Measurements from ENCODE around the gene HLA-DOB. TPM values are rescaled to one million over a fixed set of nuclear protein-coding genes. Genes with fewer than 3 reads are reported as not detected.

The HLA-DOB gene
- total and polyA plus RNA-seq, 2 of the 13 experiments (the other 11 are each of a cell fraction or from before 2014, with no cell fraction given), result not detected

DNA sequence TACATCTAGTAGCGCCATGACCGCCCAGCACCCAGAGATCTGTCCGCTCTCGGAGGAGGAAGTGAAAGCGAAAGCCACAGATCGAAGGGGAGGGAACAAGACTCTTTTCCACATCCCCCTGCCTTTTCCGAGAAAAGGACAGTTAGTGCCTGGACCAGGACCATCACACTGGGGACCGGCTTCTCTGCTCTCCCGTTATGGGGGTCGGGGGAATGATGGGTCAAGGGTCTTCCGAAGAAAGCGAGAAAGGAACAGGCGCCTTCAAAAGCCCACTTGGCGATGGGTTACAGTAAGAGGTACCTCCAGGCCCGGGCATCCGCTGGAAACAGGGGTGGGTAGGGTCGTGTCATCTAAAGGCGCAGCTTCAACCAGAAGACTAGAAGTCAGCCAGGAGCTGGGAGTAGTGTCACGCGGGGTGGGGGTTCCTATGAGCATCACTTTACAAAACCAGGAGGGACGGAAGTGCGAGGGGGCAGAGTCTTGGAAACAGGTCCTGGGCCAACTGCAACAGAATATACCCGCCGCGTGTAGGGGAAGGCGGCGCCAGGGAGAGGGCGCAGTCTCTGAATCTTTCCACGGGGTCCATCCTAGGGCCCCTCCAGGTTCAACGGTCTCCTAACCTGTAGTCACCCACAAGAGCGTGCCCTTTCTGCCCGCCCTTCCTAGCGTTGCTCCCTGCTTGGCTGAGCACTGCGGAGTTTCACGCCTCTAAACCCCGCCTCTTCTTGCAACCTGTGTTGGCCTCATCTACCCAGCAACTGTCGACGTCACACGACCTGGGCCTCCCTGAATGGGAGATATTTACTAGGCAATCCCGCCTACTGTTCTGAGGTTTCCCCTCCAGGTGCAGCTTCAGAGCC, 27.4 kb upstream of the HLA-DOB start, which contains the start of gene PSMB8:
Gene PSMB8, minus strand, starts transcription at position 69 of the 860 bp plus-strand sequence. Its CDS starts 51 bp downstream, at position 18.
- Histone ChIP-seq H2AFZ (ENCODE audit: low read length) (peak within 1 kb of the TSS; percentile 64), H3K27me3 (ENCODE audit: control insufficient read depth in 1 of 2, insufficient read depth in 2 of 2, low read length in 2 of 2) (no peaks in the 10 kb centered on the region; a peak in 1 of 5 replicates), H3K9ac (ENCODE audit: insufficient read depth, low read depth, low read length) (peak within 1 kb of the TSS; percentile 67), H3K4me1 (ENCODE audit: insufficient read depth, low read length) (peaks cover 16% of the 10 kb centered on the region), H3K9me3 (ENCODE audit: low read length) (no peaks in the 10 kb centered on the region), H3K36me3 (replicated peaks in 1 of 2; ENCODE audit: control insufficient read depth in 1 of 2, insufficient read depth in 2 of 2, low read length in 2 of 2) (peaks cover 0 to 1% of the 10 kb centered on the region in 2 experiments; a peak in 2 of 5 replicates), H3K27ac (ENCODE audit: extremely low read length, insufficient read depth, low read length) (peak within 1 kb of the TSS; percentile 20), H3K4me3 (replicated peaks in 1 of 3; ENCODE audit: insufficient read depth in 1 of 3, low read depth in 2 of 3, low read length in 3 of 3) (peak within 1 kb of the TSS; percentile 73 to 85 (median 75)), H3K79me2 (ENCODE audit: insufficient read depth, low read length) (no peaks in the 10 kb centered on the region), H4K20me1 (ENCODE audit: insufficient read depth, low read length) (no peaks in the 10 kb centered on the region), H3K4me2 (ENCODE audit: low read depth, low read length) (peak within 1 kb of the TSS; percentile 80)
- in situ Hi-C loops (cut with HindIII; ENCODE audit: extremely low pct_ligation_motif_present, low pct_unique_long_range_greater_than_20kb), result no loop called here
- no TSS peak for BruUV-seq (replicated peaks)
- ATAC-seq (peak; percentile 97), DNase-seq (ENCODE audit: low spot score) (peak; percentile 96), FAIRE-seq (peak; percentile 98)
- 1% methylated on average over 39 of the region's 40 CpGs for WGBS (ENCODE audit: low lambda C conversion rate)
- CTCF ChIA-PET (ENCODE audit: low intra/inter-chr PET ratio, low total read pairs), result interaction anchor here (0.8 kb wide), 1 partner anchor 17 kb away, joined by 3 read pairs; no protein-coding TSS in a partner anchor
- POLR2A ChIA-PET, result interaction anchor here (0.9 to 3.0 kb wide), 7 partner anchors 10 to 428 kb away, joined by 3 to 41 read pairs (median 6); partner anchors contain the start of genes PSMB9, RPS18, TAP1 and VPS52
- intact Hi-C loops (cut with micrococcal nuclease; ENCODE audit: unreplicated experiment), result loop anchor here (1.0 kb wide), 1 partner anchor 9 kb away; the partner anchor contains the start of gene TAP1
- TF ChIP-seq ZNF556 (CRISPR knock-in tag; IDR thresholded peaks at IDR 0.05; ENCODE audit: borderline replicate concordance) (0 out of 2 replicates have a peak, but pooled peaks have one; percentile 20), ZFP36L1 (CRISPR knock-in tag; IDR thresholded peaks at IDR 0.05) (no peak), PAWR (CRISPR knock-in tag; IDR thresholded peaks at IDR 0.05; ENCODE audit: borderline replicate concordance) (no peak), PLSCR1 (CRISPR knock-in tag; IDR thresholded peaks at IDR 0.05; ENCODE audit: borderline replicate concordance) (no peak), ZBTB2 (CRISPR knock-in tag; IDR thresholded peaks at IDR 0.05; ENCODE audit: low read depth) (no peak), NFE2 (CRISPR knock-in tag; IDR thresholded peaks at IDR 0.05) (no peak), POLR2AphosphoS5 (IDR thresholded peaks at IDR 0.05; ENCODE audit: low read depth, low read length) (peak; percentile 73), ZNF331 (CRISPR knock-in tag; IDR thresholded peaks at IDR 0.05) (0 out of 2 replicates have a peak, but pooled peaks have one; percentile 8), ZNF563 (CRISPR knock-in tag; IDR thresholded peaks at IDR 0.05) (no peak), HOXD1 (CRISPR knock-in tag; IDR thresholded peaks at IDR 0.05) (no peak), ETV6 (CRISPR knock-in tag; conservative IDR thresholded peaks at IDR 0.05) (no peak), AKAP8 (CRISPR knock-in tag; IDR thresholded peaks at IDR 0.05) (no peak), MZF1 (CRISPR knock-in tag; IDR thresholded peaks at IDR 0.05; ENCODE audit: borderline replicate concordance) (no peak), ZNF552 (CRISPR knock-in tag; IDR thresholded peaks at IDR 0.05; ENCODE audit: borderline replicate concordance) (no peak), FOXP1 (IDR thresholded peaks at IDR 0.05) (no peak), FOXP1 (CRISPR knock-in tag; IDR thresholded peaks at IDR 0.05) (peak; percentile 16; the same call in 1 of the 2 replicates), ZNF101 (CRISPR knock-in tag; IDR thresholded peaks at IDR 0.05; ENCODE audit: borderline replicate concordance, low read depth) (no peak), HHEX (CRISPR knock-in tag; IDR thresholded peaks at IDR 0.05) (no peak), SOX5 (CRISPR knock-in tag; IDR thresholded peaks at IDR 0.05; ENCODE audit: borderline replicate concordance) (peak; percentile 38; the same call in 1 of the 2 replicates)
- TF ChIP-seq, protein P1, sequence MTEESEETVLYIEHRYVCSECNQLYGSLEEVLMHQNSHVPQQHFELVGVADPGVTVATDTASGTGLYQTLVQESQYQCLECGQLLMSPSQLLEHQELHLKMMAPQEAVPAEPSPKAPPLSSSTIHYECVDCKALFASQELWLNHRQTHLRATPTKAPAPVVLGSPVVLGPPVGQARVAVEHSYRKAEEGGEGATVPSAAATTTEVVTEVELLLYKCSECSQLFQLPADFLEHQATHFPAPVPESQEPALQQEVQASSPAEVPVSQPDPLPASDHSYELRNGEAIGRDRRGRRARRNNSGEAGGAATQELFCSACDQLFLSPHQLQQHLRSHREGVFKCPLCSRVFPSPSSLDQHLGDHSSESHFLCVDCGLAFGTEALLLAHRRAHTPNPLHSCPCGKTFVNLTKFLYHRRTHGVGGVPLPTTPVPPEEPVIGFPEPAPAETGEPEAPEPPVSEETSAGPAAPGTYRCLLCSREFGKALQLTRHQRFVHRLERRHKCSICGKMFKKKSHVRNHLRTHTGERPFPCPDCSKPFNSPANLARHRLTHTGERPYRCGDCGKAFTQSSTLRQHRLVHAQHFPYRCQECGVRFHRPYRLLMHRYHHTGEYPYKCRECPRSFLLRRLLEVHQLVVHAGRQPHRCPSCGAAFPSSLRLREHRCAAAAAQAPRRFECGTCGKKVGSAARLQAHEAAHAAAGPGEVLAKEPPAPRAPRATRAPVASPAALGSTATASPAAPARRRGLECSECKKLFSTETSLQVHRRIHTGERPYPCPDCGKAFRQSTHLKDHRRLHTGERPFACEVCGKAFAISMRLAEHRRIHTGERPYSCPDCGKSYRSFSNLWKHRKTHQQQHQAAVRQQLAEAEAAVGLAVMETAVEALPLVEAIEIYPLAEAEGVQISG (CRISPR knock-in tag; IDR thresholded peaks at IDR 0.05), result peak; percentile 56

Measured in HepG2 (cell line).